ENCODE data around the gene ASCC1.

ASCC1 gene

GRCh38 chr10:72124381-72124780, 91.7 kb downstream of the ASCC1 start:
- Histone ChIP-seq H3K4me1 (ENCODE audit: insufficient read depth, insufficient read length) (no peaks in the 10 kb centered on the region), H3K27me3 (ENCODE audit: insufficient read depth, insufficient read length) (no peaks in the 10 kb centered on the region), H3K36me3 (ENCODE audit: insufficient read depth, insufficient read length, low read length) (no peaks in the 10 kb centered on the region), H3K9ac (ENCODE audit: insufficient read length, low read depth) (no peak overlapping the region), H3K4me3 (ENCODE audit: insufficient read length, low read depth) (no peak overlapping the region), H3K9me3 (ENCODE audit: insufficient read depth, low read length) (no peaks in the 10 kb centered on the region)
- no peak for DNase-seq (ENCODE audit: low read depth, low spot score)
- TF ChIP-seq SUZ12 (IDR thresholded peaks at IDR 0.05; ENCODE audit: extremely low read depth, insufficient read depth, insufficient read length) (no peak), ZNF274 (IDR thresholded peaks at IDR 0.05; ENCODE audit: low read depth, low read length) (no peak), YY1 (IDR thresholded peaks at IDR 0.05; ENCODE audit: insufficient read depth, insufficient read length) (no peak)

- H3K4me1 ChIP-seq (ENCODE audit: insufficient read depth, insufficient read length), result no peaks in the 10 kb centered on the region
- TF ChIP-seq YY1 (IDR thresholded peaks at IDR 0.05; ENCODE audit: insufficient read depth, insufficient read length) (no peak), ZNF274 (IDR thresholded peaks at IDR 0.05; ENCODE audit: low read depth, low read length) (no peak), SUZ12 (IDR thresholded peaks at IDR 0.05; ENCODE audit: extremely low read depth, insufficient read depth, insufficient read length) (no peak)
- H3K27me3 ChIP-seq (ENCODE audit: insufficient read depth, insufficient read length), result no peaks in the 10 kb centered on the region
- no peaks in the 10 kb centered on the region for H3K9me3 ChIP-seq (ENCODE audit: insufficient read depth, low read length)
- no peak for DNase-seq (ENCODE audit: low read depth, low spot score)
- no peaks in the 10 kb centered on the region for H3K36me3 ChIP-seq (ENCODE audit: insufficient read depth, insufficient read length, low read length)
- H3K4me3 ChIP-seq (ENCODE audit: insufficient read length, low read depth), result no peak overlapping the region
- no peak overlapping the region for H3K9ac ChIP-seq (ENCODE audit: insufficient read length, low read depth)
These were observed 92.5 kb downstream of the ASCC1 start for GRCh38 chr10:72123616-72124015.

GRCh38 chr10:72122221-72122620, 93.9 kb downstream of the ASCC1 start:
- no peak for DNase-seq (ENCODE audit: low read depth, low spot score)
- Histone ChIP-seq H3K9ac (ENCODE audit: insufficient read length, low read depth) (no peak overlapping the region), H3K4me1 (ENCODE audit: insufficient read depth, insufficient read length) (no peaks in the 10 kb centered on the region), H3K36me3 (ENCODE audit: insufficient read depth, insufficient read length, low read length) (no peaks in the 10 kb centered on the region), H3K9me3 (ENCODE audit: insufficient read depth, low read length) (peaks cover 4% of the 10 kb centered on the region; the same call in 1 of the 2 replicates), H3K4me3 (ENCODE audit: insufficient read length, low read depth) (no peak overlapping the region), H3K27me3 (ENCODE audit: insufficient read depth, insufficient read length) (no peaks in the 10 kb centered on the region)
- TF ChIP-seq ZNF274 (IDR thresholded peaks at IDR 0.05; ENCODE audit: low read depth, low read length), result no peak

- DNase-seq (ENCODE audit: low read depth, low spot score), result no peak
- TF ChIP-seq ZNF274 (IDR thresholded peaks at IDR 0.05; ENCODE audit: low read depth, low read length), result no peak
- Histone ChIP-seq H3K4me1 (ENCODE audit: insufficient read depth, insufficient read length) (no peaks in the 10 kb centered on the region), H3K36me3 (ENCODE audit: insufficient read depth, insufficient read length, low read length) (no peaks in the 10 kb centered on the region), H3K4me3 (ENCODE audit: insufficient read length, low read depth) (no peak overlapping the region), H3K9me3 (ENCODE audit: insufficient read depth, low read length) (peaks cover 12% of the 10 kb centered on the region), H3K9ac (ENCODE audit: insufficient read length, low read depth) (no peak overlapping the region), H3K27me3 (ENCODE audit: insufficient read depth, insufficient read length) (no peaks in the 10 kb centered on the region)
These were observed 94.7 kb downstream of the ASCC1 start for GRCh38 chr10:72121389-72121788.

- no peak overlapping the region for H3K4me3 ChIP-seq (ENCODE audit: insufficient read length, low read depth)
These were observed 99.7 kb downstream of the ASCC1 start for GRCh38 chr10:72116372-72116771.

GRCh38 chr10:72114706-72115450, 101.2 kb downstream of the ASCC1 start:
- H3K4me3 ChIP-seq (ENCODE audit: insufficient read length, low read depth), result no peak overlapping the region

More at GRCh38 chr10:72116372-72116771, 99.7 kb downstream of the ASCC1 start:
- no peaks in the 10 kb centered on the region for H3K4me1 ChIP-seq (ENCODE audit: insufficient read depth, insufficient read length)
- no peak for DNase-seq (ENCODE audit: low read depth, low spot score)
- no peaks in the 10 kb centered on the region for H3K27me3 ChIP-seq (ENCODE audit: insufficient read depth, insufficient read length)
- H3K9ac ChIP-seq (ENCODE audit: insufficient read length, low read depth), result no peak overlapping the region
- H3K36me3 ChIP-seq (ENCODE audit: insufficient read depth, insufficient read length, low read length), result no peaks in the 10 kb centered on the region
- peaks cover 13% of the 10 kb centered on the region for H3K9me3 ChIP-seq (ENCODE audit: insufficient read depth, low read length)
- no peak for TF ChIP-seq SUZ12 (IDR thresholded peaks at IDR 0.05; ENCODE audit: extremely low read depth, insufficient read depth, insufficient read length)
- no peak for TF ChIP-seq YY1 (IDR thresholded peaks at IDR 0.05; ENCODE audit: insufficient read depth, insufficient read length)
- no peak for TF ChIP-seq ZNF274 (IDR thresholded peaks at IDR 0.05; ENCODE audit: low read depth, low read length)

GRCh38 chr10:72110673-72111401, 105.2 kb downstream of the ASCC1 start:
- no peak for DNase-seq (ENCODE audit: low read depth, low spot score)
- Histone ChIP-seq H3K9me3 (ENCODE audit: insufficient read depth, low read length) (no peaks in the 10 kb centered on the region), H3K4me1 (ENCODE audit: insufficient read depth, insufficient read length) (no peaks in the 10 kb centered on the region), H3K36me3 (ENCODE audit: insufficient read depth, insufficient read length, low read length) (no peaks in the 10 kb centered on the region), H3K27me3 (ENCODE audit: insufficient read depth, insufficient read length) (no peaks in the 10 kb centered on the region), H3K4me3 (ENCODE audit: insufficient read length, low read depth) (no peak overlapping the region), H3K9ac (ENCODE audit: insufficient read length, low read depth) (no peak overlapping the region)
- TF ChIP-seq ZNF274 (IDR thresholded peaks at IDR 0.05; ENCODE audit: low read depth, low read length) (no peak), SUZ12 (IDR thresholded peaks at IDR 0.05; ENCODE audit: extremely low read depth, insufficient read depth, insufficient read length) (no peak), YY1 (IDR thresholded peaks at IDR 0.05; ENCODE audit: insufficient read depth, insufficient read length) (no peak)

More at GRCh38 chr10:72114706-72115450, 101.2 kb downstream of the ASCC1 start:
- H3K9me3 ChIP-seq (ENCODE audit: insufficient read depth, low read length), result peaks cover 13% of the 10 kb centered on the region
- H3K27me3 ChIP-seq (ENCODE audit: insufficient read depth, insufficient read length), result no peaks in the 10 kb centered on the region
- H3K9ac ChIP-seq (ENCODE audit: insufficient read length, low read depth), result no peak overlapping the region
- TF ChIP-seq YY1 (IDR thresholded peaks at IDR 0.05; ENCODE audit: insufficient read depth, insufficient read length) (no peak), SUZ12 (IDR thresholded peaks at IDR 0.05; ENCODE audit: extremely low read depth, insufficient read depth, insufficient read length) (no peak), ZNF274 (IDR thresholded peaks at IDR 0.05; ENCODE audit: low read depth, low read length) (no peak)
- no peaks in the 10 kb centered on the region for H3K36me3 ChIP-seq (ENCODE audit: insufficient read depth, insufficient read length, low read length)
- DNase-seq (ENCODE audit: low read depth, low spot score), result no peak
- no peaks in the 10 kb centered on the region for H3K4me1 ChIP-seq (ENCODE audit: insufficient read depth, insufficient read length)

All from NT2/D1 (cell line).